GM23338 (cell line): ENCODE results near the gene EXOC3.

Experiments used
- POLR2AphosphoS5 ChIP-seq: IDR thresholded peaks from 2 replicates; pipeline ENCODE4 v1.6.1; 2016; ENCODE audit warnings: antibody characterized with exemption, low read depth
- REST ChIP-seq: IDR thresholded peaks from one replicate; pipeline ENCODE4 v1.6.1; 2018; ENCODE audit warnings: antibody characterized with exemption; ENCODE audit not compliant: unreplicated experiment

GRCh38 chr5:454936-455335, 12.0 kb downstream of the EXOC3 start:
- TF ChIP-seq REST (no peak), POLR2AphosphoS5 (no peak)
